SK-N-SH treated with all-trans-retinoic acid at 6 μM for 48 hours (cell line): ENCODE data around the gene RNASE3.

Experiments
- ATAC-seq: fragments of 200-7000 bp; cut with Tn5 transposase; 3 replicates; pipeline ENCODE4 v1.9.1; 2020; ENCODE audit warnings: mild to moderate bottlenecking, moderate library complexity
- ARNTL ChIP-seq: fragments of 450-650 bp; formaldehyde crosslinking; IDR thresholded peaks from 2 replicates; pipeline ENCODE4 v1.5.0; 2020; ENCODE audit warnings: low read depth, mild to moderate bottlenecking, moderate library complexity, borderline replicate concordance
- BACH2 ChIP-seq: fragments of 250-450 bp; sonication (Bioruptor Pico); IDR thresholded peaks from 2 replicates; pipeline ENCODE4 v1.9.0; 2021; ENCODE audit warnings: mild to moderate bottlenecking, borderline replicate concordance
- CSDC2 ChIP-seq: fragments of 250-450 bp; sonication (Bioruptor Pico); IDR thresholded peaks from 2 replicates; pipeline ENCODE4 v1.5.0; 2020; ENCODE audit warnings: mild to moderate bottlenecking, moderate library complexity
- ESRRG ChIP-seq: fragments of 250-450 bp; sonication (Bioruptor Pico); IDR thresholded peaks from 2 replicates; pipeline ENCODE4 v1.6.1; 2021; ENCODE audit warnings: mild to moderate bottlenecking
- ISL1 ChIP-seq: fragments of 250-450 bp; sonication (Bioruptor Pico); IDR thresholded peaks from 2 replicates; pipeline ENCODE4 v2.1.2; 2022; ENCODE audit warnings: mild to moderate bottlenecking, moderate library complexity
- OSR1 ChIP-seq: fragments of 250-450 bp; sonication (Bioruptor Pico); IDR thresholded peaks from 2 replicates; pipeline ENCODE4 v1.8.0; 2022; ENCODE audit warnings: moderate library complexity, mild to moderate bottlenecking, inconsistent platforms
- PPARA ChIP-seq: fragments of 250-450 bp; sonication (Bioruptor Pico); IDR thresholded peaks from 2 replicates; pipeline ENCODE4 v1.5.0; 2020; ENCODE audit warnings: mild to moderate bottlenecking, borderline replicate concordance
- RARB ChIP-seq: fragments of 250-450 bp; sonication (Bioruptor Pico); IDR thresholded peaks from 2 replicates; pipeline ENCODE4 v1.8.0; 2021; ENCODE audit warnings: mild to moderate bottlenecking, moderate library complexity
- SNAI2 ChIP-seq: fragments of 250-450 bp; sonication (Bioruptor Pico); IDR thresholded peaks from 2 replicates; pipeline ENCODE4 v1.5.0; 2020; ENCODE audit warnings: mild to moderate bottlenecking, moderate library complexity
- TCF4 ChIP-seq: fragments of 250-450 bp; sonication (Bioruptor Pico); IDR thresholded peaks from 2 replicates; pipeline ENCODE4 v1.8.0; 2021; ENCODE audit warnings: mild to moderate bottlenecking, moderate library complexity, borderline replicate concordance
- TOX ChIP-seq: fragments of 250-450 bp; sonication (Bioruptor Pico); IDR thresholded peaks from 2 replicates; pipeline ENCODE4 v1.8.0; 2021; ENCODE audit warnings: mild to moderate bottlenecking, moderate library complexity, borderline replicate concordance
- ZC3H10 ChIP-seq: fragments of 250-450 bp; sonication (Bioruptor Pico); IDR thresholded peaks from 2 replicates; pipeline ENCODE4 v1.5.1; 2021; ENCODE audit warnings: mild to moderate bottlenecking, moderate library complexity
- ZFP30 ChIP-seq: fragments of 450-650 bp; formaldehyde crosslinking; IDR thresholded peaks from 2 replicates; pipeline ENCODE4 v1.5.0; 2022; ENCODE audit warnings: mild to moderate bottlenecking, moderate library complexity
- ZNF565 ChIP-seq: fragments of 450-650 bp; formaldehyde crosslinking; conservative IDR thresholded peaks from 2 replicates; pipeline ENCODE4 v1.5.0; 2020; ENCODE audit warnings: low read depth, mild to moderate bottlenecking, moderate library complexity
- ZNF70 ChIP-seq: fragments of 450-650 bp; formaldehyde crosslinking; IDR thresholded peaks from 2 replicates; pipeline ENCODE4 v1.5.0; 2020; ENCODE audit warnings: mild to moderate bottlenecking, moderate library complexity
- ZNF8 ChIP-seq: fragments of 450-650 bp; formaldehyde crosslinking; IDR thresholded peaks from 2 replicates; pipeline ENCODE4 v1.5.0; 2020; ENCODE audit warnings: mild to moderate bottlenecking, moderate library complexity
- TF ChIP-seq, protein P1 (sequence below): fragments of 250-450 bp; sonication (Bioruptor Pico); IDR thresholded peaks from 2 replicates; pipeline ENCODE4 v1.8.0; 2020; ENCODE audit warnings: mild to moderate bottlenecking, moderate library complexity, borderline replicate concordance
- TF ChIP-seq, protein P2 (sequence below): fragments of 250-450 bp; sonication (Bioruptor Pico); IDR thresholded peaks from 2 replicates; pipeline ENCODE4 v1.5.1; 2020; ENCODE audit warnings: low read depth, mild to moderate bottlenecking, moderate library complexity
- TF ChIP-seq, protein P3 (sequence below): fragments of 250-450 bp; sonication (Bioruptor Pico); IDR thresholded peaks from 2 replicates; pipeline ENCODE4 v1.5.0; 2020; ENCODE audit warnings: mild to moderate bottlenecking, moderate library complexity
- TF ChIP-seq, protein P4 (sequence below): fragments of 250-450 bp; sonication (Bioruptor Pico); IDR thresholded peaks from 2 replicates; pipeline ENCODE4 v1.8.0; 2021; ENCODE audit warnings: low read depth, mild to moderate bottlenecking, moderate library complexity, borderline replicate concordance

RNASE3 gene

DNA sequence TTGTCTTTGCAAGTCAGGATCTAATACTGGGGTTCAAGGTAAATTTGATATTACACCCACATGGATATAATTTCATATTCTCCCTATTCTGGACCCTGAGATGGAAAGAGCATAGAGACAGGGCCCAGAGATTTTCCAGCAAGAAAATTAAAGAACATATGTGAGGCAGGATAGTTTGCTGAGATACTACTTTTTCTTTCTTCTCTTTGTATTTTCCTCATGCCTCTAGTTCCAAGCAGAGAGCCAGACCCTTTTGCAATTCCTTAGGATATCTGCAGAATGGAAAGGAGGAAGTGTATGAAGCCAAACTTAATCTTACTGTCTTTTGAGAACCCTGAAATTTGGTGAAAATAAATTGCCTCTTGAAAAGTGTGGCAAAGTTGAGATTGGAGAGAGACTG is 34.0 kb upstream of the RNASE3 start:
- TF ChIP-seq ISL1 (CRISPR knock-in tag) (no peak), SNAI2 (CRISPR knock-in tag) (no peak), ZNF565 (no peak), OSR1 (CRISPR knock-in tag) (no peak), TOX (CRISPR knock-in tag) (no peak), ZC3H10 (CRISPR knock-in tag) (no peak), ZNF70 (CRISPR knock-in tag) (no peak), ARNTL (CRISPR knock-in tag) (no peak), RARB (CRISPR knock-in tag) (no peak), ZFP30 (CRISPR knock-in tag) (no peak)
- TF ChIP-seq, protein P1, sequence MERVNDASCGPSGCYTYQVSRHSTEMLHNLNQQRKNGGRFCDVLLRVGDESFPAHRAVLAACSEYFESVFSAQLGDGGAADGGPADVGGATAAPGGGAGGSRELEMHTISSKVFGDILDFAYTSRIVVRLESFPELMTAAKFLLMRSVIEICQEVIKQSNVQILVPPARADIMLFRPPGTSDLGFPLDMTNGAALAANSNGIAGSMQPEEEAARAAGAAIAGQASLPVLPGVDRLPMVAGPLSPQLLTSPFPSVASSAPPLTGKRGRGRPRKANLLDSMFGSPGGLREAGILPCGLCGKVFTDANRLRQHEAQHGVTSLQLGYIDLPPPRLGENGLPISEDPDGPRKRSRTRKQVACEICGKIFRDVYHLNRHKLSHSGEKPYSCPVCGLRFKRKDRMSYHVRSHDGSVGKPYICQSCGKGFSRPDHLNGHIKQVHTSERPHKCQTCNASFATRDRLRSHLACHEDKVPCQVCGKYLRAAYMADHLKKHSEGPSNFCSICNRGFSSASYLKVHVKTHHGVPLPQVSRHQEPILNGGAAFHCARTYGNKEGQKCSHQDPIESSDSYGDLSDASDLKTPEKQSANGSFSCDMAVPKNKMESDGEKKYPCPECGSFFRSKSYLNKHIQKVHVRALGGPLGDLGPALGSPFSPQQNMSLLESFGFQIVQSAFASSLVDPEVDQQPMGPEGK (CRISPR knock-in tag): no peak
- TF ChIP-seq, protein P2, sequence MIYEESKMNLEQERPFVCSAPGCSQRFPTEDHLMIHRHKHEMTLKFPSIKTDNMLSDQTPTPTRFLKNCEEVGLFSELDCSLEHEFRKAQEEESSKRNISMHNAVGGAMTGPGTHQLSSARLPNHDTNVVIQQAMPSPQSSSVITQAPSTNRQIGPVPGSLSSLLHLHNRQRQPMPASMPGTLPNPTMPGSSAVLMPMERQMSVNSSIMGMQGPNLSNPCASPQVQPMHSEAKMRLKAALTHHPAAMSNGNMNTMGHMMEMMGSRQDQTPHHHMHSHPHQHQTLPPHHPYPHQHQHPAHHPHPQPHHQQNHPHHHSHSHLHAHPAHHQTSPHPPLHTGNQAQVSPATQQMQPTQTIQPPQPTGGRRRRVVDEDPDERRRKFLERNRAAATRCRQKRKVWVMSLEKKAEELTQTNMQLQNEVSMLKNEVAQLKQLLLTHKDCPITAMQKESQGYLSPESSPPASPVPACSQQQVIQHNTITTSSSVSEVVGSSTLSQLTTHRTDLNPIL (CRISPR knock-in tag): no peak
- no peak for ATAC-seq

DNA sequence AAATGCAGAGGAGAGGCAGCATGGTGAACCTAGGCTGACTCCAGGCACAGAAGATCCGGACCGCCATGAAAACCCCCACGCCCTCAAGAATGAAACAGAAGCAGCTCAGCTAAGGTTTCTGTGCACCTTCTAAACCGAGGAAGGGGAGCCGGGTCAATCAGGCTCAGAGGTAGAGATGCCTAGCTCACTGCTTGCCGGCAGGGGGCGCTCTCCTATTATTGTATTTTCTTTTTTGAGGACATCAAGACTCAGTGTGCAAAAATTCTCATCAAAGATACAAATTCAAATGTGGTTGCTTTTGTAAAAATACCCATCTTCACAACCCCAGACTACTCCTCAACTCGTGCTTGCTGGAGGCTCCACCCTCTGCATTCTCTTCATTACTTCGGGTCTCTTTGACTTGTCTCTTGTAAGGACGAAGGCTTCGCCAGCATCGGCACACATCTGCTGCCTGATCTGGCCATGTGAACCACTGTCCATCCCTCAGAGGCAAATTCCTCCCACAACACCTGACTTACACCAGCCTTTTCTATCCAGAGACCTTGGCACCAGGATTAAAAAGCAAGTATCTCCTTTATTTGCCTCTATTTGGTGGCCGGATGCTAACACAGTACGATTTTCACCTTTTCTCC is 33.4 kb upstream of the RNASE3 start:
- TF ChIP-seq BACH2 (no peak), CSDC2 (no peak), ESRRG (CRISPR knock-in tag) (no peak), ARNTL (CRISPR knock-in tag) (no peak), OSR1 (CRISPR knock-in tag) (no peak), TCF4 (CRISPR knock-in tag) (no peak), ZNF8 (CRISPR knock-in tag) (no peak), ISL1 (CRISPR knock-in tag) (no peak), RARB (CRISPR knock-in tag) (no peak), PPARA (no peak), ZFP30 (CRISPR knock-in tag) (no peak)
- TF ChIP-seq, protein P2 (CRISPR knock-in tag): no peak
- TF ChIP-seq, protein P3, sequence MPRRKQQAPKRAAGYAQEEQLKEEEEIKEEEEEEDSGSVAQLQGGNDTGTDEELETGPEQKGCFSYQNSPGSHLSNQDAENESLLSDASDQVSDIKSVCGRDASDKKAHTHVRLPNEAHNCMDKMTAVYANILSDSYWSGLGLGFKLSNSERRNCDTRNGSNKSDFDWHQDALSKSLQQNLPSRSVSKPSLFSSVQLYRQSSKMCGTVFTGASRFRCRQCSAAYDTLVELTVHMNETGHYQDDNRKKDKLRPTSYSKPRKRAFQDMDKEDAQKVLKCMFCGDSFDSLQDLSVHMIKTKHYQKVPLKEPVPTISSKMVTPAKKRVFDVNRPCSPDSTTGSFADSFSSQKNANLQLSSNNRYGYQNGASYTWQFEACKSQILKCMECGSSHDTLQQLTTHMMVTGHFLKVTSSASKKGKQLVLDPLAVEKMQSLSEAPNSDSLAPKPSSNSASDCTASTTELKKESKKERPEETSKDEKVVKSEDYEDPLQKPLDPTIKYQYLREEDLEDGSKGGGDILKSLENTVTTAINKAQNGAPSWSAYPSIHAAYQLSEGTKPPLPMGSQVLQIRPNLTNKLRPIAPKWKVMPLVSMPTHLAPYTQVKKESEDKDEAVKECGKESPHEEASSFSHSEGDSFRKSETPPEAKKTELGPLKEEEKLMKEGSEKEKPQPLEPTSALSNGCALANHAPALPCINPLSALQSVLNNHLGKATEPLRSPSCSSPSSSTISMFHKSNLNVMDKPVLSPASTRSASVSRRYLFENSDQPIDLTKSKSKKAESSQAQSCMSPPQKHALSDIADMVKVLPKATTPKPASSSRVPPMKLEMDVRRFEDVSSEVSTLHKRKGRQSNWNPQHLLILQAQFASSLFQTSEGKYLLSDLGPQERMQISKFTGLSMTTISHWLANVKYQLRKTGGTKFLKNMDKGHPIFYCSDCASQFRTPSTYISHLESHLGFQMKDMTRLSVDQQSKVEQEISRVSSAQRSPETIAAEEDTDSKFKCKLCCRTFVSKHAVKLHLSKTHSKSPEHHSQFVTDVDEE (CRISPR knock-in tag): no peak
- TF ChIP-seq, protein P1 (CRISPR knock-in tag): no peak
- TF ChIP-seq, protein P4, sequence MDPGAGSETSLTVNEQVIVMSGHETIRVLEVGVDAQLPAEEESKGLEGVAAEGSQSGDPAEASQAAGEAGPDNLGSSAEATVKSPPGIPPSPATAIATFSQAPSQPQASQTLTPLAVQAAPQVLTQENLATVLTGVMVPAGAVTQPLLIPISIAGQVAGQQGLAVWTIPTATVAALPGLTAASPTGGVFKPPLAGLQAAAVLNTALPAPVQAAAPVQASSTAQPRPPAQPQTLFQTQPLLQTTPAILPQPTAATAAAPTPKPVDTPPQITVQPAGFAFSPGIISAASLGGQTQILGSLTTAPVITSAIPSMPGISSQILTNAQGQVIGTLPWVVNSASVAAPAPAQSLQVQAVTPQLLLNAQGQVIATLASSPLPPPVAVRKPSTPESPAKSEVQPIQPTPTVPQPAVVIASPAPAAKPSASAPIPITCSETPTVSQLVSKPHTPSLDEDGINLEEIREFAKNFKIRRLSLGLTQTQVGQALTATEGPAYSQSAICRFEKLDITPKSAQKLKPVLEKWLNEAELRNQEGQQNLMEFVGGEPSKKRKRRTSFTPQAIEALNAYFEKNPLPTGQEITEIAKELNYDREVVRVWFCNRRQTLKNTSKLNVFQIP: no peak
- peak; percentile 93 for ATAC-seq
